Chondrocyte (in vitro differentiated cells): ENCODE results near the gene FOXP1. TPM values are rescaled to one million over a fixed set of nuclear protein-coding genes. Genes with fewer than 3 reads are reported as not detected.

Experiments used
- DNase-seq: peaks from one replicate; pipeline ENCODE4 v3.0.0; 2021; ENCODE audit warnings: mixed read lengths, low spot score
- H3K27ac Mint-ChIP-seq: one replicate; pipeline ENCODE4 v1.8.0; 2021; ENCODE audit warnings: mild to moderate bottlenecking, moderate library complexity, mixed read lengths; ENCODE audit not compliant: unreplicated experiment
- H3K27me3 Mint-ChIP-seq: 2 replicates; pipeline ENCODE4 v1.8.0; 2021; ENCODE audit warnings: low read depth, mixed read lengths
- H3K36me3 Mint-ChIP-seq: 2 replicates; pipeline ENCODE4 v1.8.0; 2021; ENCODE audit warnings: low read depth, mixed read lengths
- H3K4me1 Mint-ChIP-seq: 2 replicates; pipeline ENCODE4 v1.8.0; 2021; ENCODE audit warnings: low read depth, mild to moderate bottlenecking, mixed read lengths
- H3K4me3 Mint-ChIP-seq: one replicate; pipeline ENCODE4 v1.8.0; 2021; ENCODE audit warnings: mild to moderate bottlenecking, moderate library complexity, mixed read lengths; ENCODE audit not compliant: unreplicated experiment
- H3K9me3 Mint-ChIP-seq: 2 replicates; pipeline ENCODE4 v1.8.0; 2021; ENCODE audit warnings: low read depth, mixed read lengths
- CTCF ChIP-seq: fragments of 200-600 bp; sonication (generic); IDR thresholded peaks from 2 replicates; pipeline ENCODE4 v1.5.0; 2021; ENCODE audit warnings: antibody characterized with exemption, mild to moderate bottlenecking, moderate library complexity
- total RNA-seq: library from RNA; stranded (reverse); gene quantifications from 3 replicates; pipeline ENCODE4 v1.2.1, GENCODE V29; 2021

Gene FOXP1
- total RNA-seq, 1 donor from 2014 or later, result 206 TPM

GRCh38 chr3:71231680-71232079 is 351.8 kb downstream of the FOXP1 start:
- H3K36me3 Mint-ChIP-seq, result peaks cover 4% of the 10 kb centered on the region
- no peak overlapping the region for H3K4me3 Mint-ChIP-seq
- H3K27me3 Mint-ChIP-seq, result no peaks in the 10 kb centered on the region
- H3K4me1 Mint-ChIP-seq, result peaks cover 32% of the 10 kb centered on the region
- H3K9me3 Mint-ChIP-seq, result no peaks in the 10 kb centered on the region
- no peak for TF ChIP-seq CTCF
- DNase-seq, result no peak
- H3K27ac Mint-ChIP-seq, result no peak overlapping the region

- TF ChIP-seq CTCF, result no peak
- H3K9me3 Mint-ChIP-seq, result no peaks in the 10 kb centered on the region
- H3K4me1 Mint-ChIP-seq, result peaks cover 45% of the 10 kb centered on the region
- H3K27ac Mint-ChIP-seq, result no peak overlapping the region
- H3K36me3 Mint-ChIP-seq, result peaks cover 4% of the 10 kb centered on the region
- no peaks in the 10 kb centered on the region for H3K27me3 Mint-ChIP-seq
- H3K4me3 Mint-ChIP-seq, result no peak overlapping the region
- DNase-seq, result no peak
Observed at GRCh38 chr3:71229905-71230657, 353.4 kb downstream of the FOXP1 start.

- no peak overlapping the region for H3K4me3 Mint-ChIP-seq
- H3K27ac Mint-ChIP-seq, result peak overlapping the region; percentile 33
- TF ChIP-seq CTCF, result no peak
- no peaks in the 10 kb centered on the region for H3K27me3 Mint-ChIP-seq
- no peak for DNase-seq
- peaks cover 2% of the 10 kb centered on the region for H3K36me3 Mint-ChIP-seq
- H3K9me3 Mint-ChIP-seq, result no peaks in the 10 kb centered on the region
- peaks cover 56% of the 10 kb centered on the region for H3K4me1 Mint-ChIP-seq
Observed at GRCh38 chr3:71228156-71228866, 355.2 kb downstream of the FOXP1 start.

GRCh38 chr3:71227270-71227661 is 356.3 kb downstream of the FOXP1 start:
- peaks cover 53% of the 10 kb centered on the region for H3K4me1 Mint-ChIP-seq
- no peaks in the 10 kb centered on the region for H3K27me3 Mint-ChIP-seq
- TF ChIP-seq CTCF, result no peak
- no peak overlapping the region for H3K4me3 Mint-ChIP-seq
- peak overlapping the region; percentile 91 for H3K27ac Mint-ChIP-seq
- no peaks in the 10 kb centered on the region for H3K9me3 Mint-ChIP-seq
- DNase-seq, result no peak
- H3K36me3 Mint-ChIP-seq, result peaks cover 3% of the 10 kb centered on the region

GRCh38 chr3:71226565-71227269 is 356.8 kb downstream of the FOXP1 start:
- no peak overlapping the region for H3K4me3 Mint-ChIP-seq
- H3K4me1 Mint-ChIP-seq, result peaks cover 49% of the 10 kb centered on the region
- no peaks in the 10 kb centered on the region for H3K9me3 Mint-ChIP-seq
- H3K27me3 Mint-ChIP-seq, result no peaks in the 10 kb centered on the region
- TF ChIP-seq CTCF, result no peak
- H3K27ac Mint-ChIP-seq, result peak overlapping the region; percentile 91
- peaks cover 3% of the 10 kb centered on the region for H3K36me3 Mint-ChIP-seq
- no peak for DNase-seq
